ENCODE data around the gene EPHB2. TPM values are rescaled to one million over a fixed set of nuclear protein-coding genes. Genes with fewer than 3 reads are reported as not detected.

Gene EPHB2
- total and polyA plus RNA-seq, 7 experiments from 2014 or later, result 0.27 to 2.2 (median 0.49) TPM; not detected in 3

DNA sequence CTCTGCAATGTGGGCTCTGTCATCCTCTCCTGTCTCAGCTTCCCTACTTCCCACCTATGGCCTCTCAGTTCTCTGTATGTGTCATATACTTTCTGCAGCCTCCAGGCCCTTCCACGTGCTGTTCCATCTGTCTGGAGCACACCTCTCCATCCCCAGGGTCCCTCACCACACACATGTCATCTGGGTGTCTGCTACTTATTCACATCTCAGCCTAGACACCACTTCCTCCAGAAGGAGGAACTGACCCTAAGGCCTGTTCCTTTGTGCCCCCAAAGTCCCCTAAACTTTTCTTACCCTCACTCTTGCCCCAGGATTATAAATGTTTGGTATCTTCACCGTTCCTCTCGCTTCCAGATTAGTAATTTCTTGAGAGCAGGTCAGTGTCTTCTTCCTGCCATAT is 251.9 kb downstream of the EPHB2 start:
- peaks cover 0 to 9% (median 7%) of the 10 kb centered on the region in 5 donors for H3K27me3 Mint-ChIP-seq
- H3K4me3 ChIP-seq (ENCODE audit: low read length), result no peak overlapping the region

DNA sequence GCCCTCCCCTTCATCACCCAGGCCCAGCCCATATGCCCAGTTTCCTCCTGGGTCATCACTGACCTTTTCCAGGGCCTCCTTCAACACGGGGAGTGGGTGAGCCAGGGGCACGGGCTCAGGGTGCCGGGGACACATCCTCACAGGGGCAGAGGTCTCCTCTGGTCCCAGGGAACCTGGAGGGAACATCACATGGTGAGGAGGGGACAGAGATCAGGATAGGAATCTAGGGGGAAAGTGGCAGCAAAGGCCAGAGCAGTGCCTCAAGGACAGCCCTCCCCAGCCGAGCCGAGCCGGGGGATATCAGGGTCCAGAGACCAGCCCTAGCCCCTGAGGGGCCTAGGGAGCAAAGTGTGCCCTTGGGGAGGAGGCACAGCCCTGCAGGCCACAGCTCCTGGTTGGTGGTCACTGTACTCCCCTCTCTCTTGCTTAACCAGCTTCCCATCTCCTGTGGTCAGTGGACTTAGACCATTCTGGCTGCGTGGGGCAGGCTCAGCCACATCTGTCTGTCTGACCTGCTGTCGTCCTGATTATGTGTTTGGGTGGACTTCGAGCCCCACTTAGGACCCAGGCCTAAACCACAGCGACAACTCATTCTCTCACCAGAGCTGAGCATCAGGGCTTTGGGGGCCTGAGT is 252.5 kb downstream of the EPHB2 start:
- CTCF ChIA-PET, result no interaction called here
- DNase-seq (no peak), ATAC-seq (no peak)
- Mint-ChIP-seq H3K36me3 (peaks cover 0 to 7% (median 5%) of the 10 kb centered on the region in 5 donors), H3K27me3 (peaks cover 5 to 14% (median 13%) of the 10 kb centered on the region in 5 donors), H3K27ac (no peak overlapping the region), H3K4me1 (no peaks in the 10 kb centered on the region), H3K9me3 (peaks cover 0 to 18% (median 7%) of the 10 kb centered on the region in 11 donors), H3K4me3 (no peak overlapping the region)
- no peaks in the 10 kb centered on the region for H3K4me1 ChIP-seq (ENCODE audit: control insufficient read depth in 2 of 2, insufficient read depth in 2 of 2, low read length in 2 of 2)
- no peaks in the 10 kb centered on the region for H3K27me3 ChIP-seq (ENCODE audit: control insufficient read depth in 2 of 2, insufficient read depth in 2 of 2, low read length in 2 of 2)
- H3K36me3 ChIP-seq (ENCODE audit: control insufficient read depth in 2 of 3, insufficient read depth in 3 of 3, low read length in 3 of 3), result no peaks in the 10 kb centered on the region
- intact Hi-C loops (cut with micrococcal nuclease), result loop anchor here in 1 of 2 donors (10.0 kb wide), 1 partner anchor 258 kb away; no protein-coding TSS in a partner anchor
- H3K27ac ChIP-seq (ENCODE audit: low read depth, low read length), result no peak overlapping the region
- POLR2A ChIA-PET, result no interaction called here
- peaks cover 0 to 4% (median 0%) of the 10 kb centered on the region in 3 experiments for H3K9me3 ChIP-seq (ENCODE audit: control insufficient read depth in 2 of 3, low read length in 3 of 3)
- H3K4me3 ChIP-seq (ENCODE audit: low read length), result no peak overlapping the region

More for the DNA sequence above, 251.9 kb downstream of the EPHB2 start:
- no peaks in the 10 kb centered on the region for H3K36me3 ChIP-seq (ENCODE audit: control insufficient read depth in 2 of 3, insufficient read depth in 3 of 3, low read length in 3 of 3)
- Mint-ChIP-seq H3K27ac (peak overlapping the region in 1 of 9 donors; percentile 33), H3K9me3 (peaks cover 0 to 15% (median 7%) of the 10 kb centered on the region in 11 donors), H3K36me3 (peaks cover 0 to 7% (median 5%) of the 10 kb centered on the region in 5 donors), H3K4me1 (no peaks in the 10 kb centered on the region), H3K4me3 (no peak overlapping the region)
- no peak for DNase-seq
- peaks cover 0 to 4% (median 0%) of the 10 kb centered on the region in 3 experiments for H3K9me3 ChIP-seq (ENCODE audit: control insufficient read depth in 2 of 3, low read length in 3 of 3)
- H3K27me3 ChIP-seq (ENCODE audit: control insufficient read depth in 2 of 2, insufficient read depth in 2 of 2, low read length in 2 of 2), result no peaks in the 10 kb centered on the region
- intact Hi-C loops (cut with micrococcal nuclease), result loop anchor here in 1 of 2 donors (10.0 kb wide), 1 partner anchor 258 kb away; no protein-coding TSS in a partner anchor
- no peak for ATAC-seq
- ChIA-PET POLR2A (no interaction called here), CTCF (no interaction called here)
- no peaks in the 10 kb centered on the region for H3K4me1 ChIP-seq (ENCODE audit: control insufficient read depth in 2 of 2, insufficient read depth in 2 of 2, low read length in 2 of 2)
- H3K27ac ChIP-seq (ENCODE audit: low read depth, low read length), result no peak overlapping the region

DNA sequence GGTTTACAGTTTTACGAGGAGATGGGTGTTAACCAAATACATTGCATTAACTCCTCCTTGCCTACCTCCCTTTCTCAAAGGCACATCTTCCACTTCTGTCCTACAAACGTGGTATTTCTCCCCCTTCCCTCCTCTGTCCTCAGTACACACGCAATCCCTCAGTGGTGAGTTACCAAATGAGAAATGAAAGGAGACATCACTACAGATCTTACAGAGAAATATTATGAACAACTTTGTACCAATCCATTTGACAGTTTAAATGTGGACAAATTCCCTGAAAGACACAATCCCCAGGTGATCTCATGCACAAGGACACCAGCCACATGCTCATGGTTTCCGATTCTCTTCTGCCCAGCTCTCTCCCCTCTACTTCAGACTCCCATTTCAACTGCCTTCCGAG is 255.7 kb downstream of the EPHB2 start:
- POLR2A ChIA-PET, result no interaction called here
- H3K27ac Mint-ChIP-seq, result no peak overlapping the region
- no peak for ATAC-seq

DNA sequence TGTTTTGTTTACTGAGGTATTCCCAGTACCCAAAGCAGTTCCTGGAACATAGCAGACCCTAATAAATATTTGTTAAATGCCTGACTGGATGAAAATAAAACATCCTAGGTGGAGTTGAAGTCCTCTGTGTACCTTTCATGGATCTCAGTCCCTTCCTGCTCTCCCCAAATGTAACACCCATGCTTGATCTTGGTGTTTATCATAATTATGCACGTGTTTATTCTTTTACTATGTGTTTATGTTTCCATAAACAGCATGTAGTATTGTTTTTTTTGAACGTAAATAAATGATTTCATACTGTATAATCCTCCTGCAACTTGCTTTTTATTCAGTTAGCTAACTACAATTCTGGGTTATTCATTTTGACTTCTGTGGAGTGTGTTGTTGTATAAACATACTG is 257.2 kb downstream of the EPHB2 start:
- peaks cover 0 to 4% (median 0%) of the 10 kb centered on the region in 3 experiments for H3K9me3 ChIP-seq (ENCODE audit: control insufficient read depth in 2 of 3, low read length in 3 of 3)
- POLR2A ChIA-PET, result no interaction called here
- H3K27ac ChIP-seq (ENCODE audit: low read depth, low read length), result no peak overlapping the region
- intact Hi-C loops (cut with micrococcal nuclease), result loop anchor here in 1 of 2 donors (10.0 kb wide), 1 partner anchor 263 kb away; no protein-coding TSS in a partner anchor
- CTCF ChIA-PET, result no interaction called here
- no peak for DNase-seq
- H3K36me3 ChIP-seq (ENCODE audit: control insufficient read depth in 2 of 3, insufficient read depth in 3 of 3, low read length in 3 of 3), result no peaks in the 10 kb centered on the region
- no peak overlapping the region for H3K4me3 ChIP-seq (ENCODE audit: low read length)
- H3K4me1 Mint-ChIP-seq, result no peaks in the 10 kb centered on the region
- H3K36me3 Mint-ChIP-seq, result peaks cover 0 to 7% (median 5%) of the 10 kb centered on the region in 5 donors
- H3K27me3 ChIP-seq (ENCODE audit: control insufficient read depth in 2 of 2, insufficient read depth in 2 of 2, low read length in 2 of 2), result no peaks in the 10 kb centered on the region
- peaks cover 45 to 55% (median 54%) of the 10 kb centered on the region in 5 donors for H3K27me3 Mint-ChIP-seq
- ATAC-seq, result no peak
- no peak overlapping the region for H3K27ac Mint-ChIP-seq
- no peaks in the 10 kb centered on the region for H3K4me1 ChIP-seq (ENCODE audit: control insufficient read depth in 2 of 2, insufficient read depth in 2 of 2, low read length in 2 of 2)
- H3K4me3 Mint-ChIP-seq, result no peak overlapping the region
- peaks cover 0 to 18% (median 10%) of the 10 kb centered on the region in 11 donors for H3K9me3 Mint-ChIP-seq

More for the DNA sequence above, 255.7 kb downstream of the EPHB2 start:
- Histone ChIP-seq H3K9me3 (ENCODE audit: control insufficient read depth in 2 of 3, low read length in 3 of 3) (peaks cover 0 to 4% (median 0%) of the 10 kb centered on the region in 3 experiments), H3K4me1 (ENCODE audit: control insufficient read depth in 2 of 2, insufficient read depth in 2 of 2, low read length in 2 of 2) (no peaks in the 10 kb centered on the region), H3K4me3 (ENCODE audit: low read length) (no peak overlapping the region), H3K27ac (ENCODE audit: low read depth, low read length) (no peak overlapping the region), H3K36me3 (ENCODE audit: control insufficient read depth in 2 of 3, insufficient read depth in 3 of 3, low read length in 3 of 3) (no peaks in the 10 kb centered on the region), H3K27me3 (ENCODE audit: control insufficient read depth in 2 of 2, insufficient read depth in 2 of 2, low read length in 2 of 2) (no peaks in the 10 kb centered on the region)
- intact Hi-C loops (cut with micrococcal nuclease), result loop anchor here in 1 of 2 donors (10.0 kb wide), 1 partner anchor 262 kb away; no protein-coding TSS in a partner anchor
- Mint-ChIP-seq H3K27me3 (peaks cover 36 to 44% (median 41%) of the 10 kb centered on the region in 5 donors), H3K9me3 (peaks cover 0 to 18% (median 9%) of the 10 kb centered on the region in 11 donors), H3K4me3 (no peak overlapping the region), H3K4me1 (no peaks in the 10 kb centered on the region), H3K36me3 (peaks cover 0 to 7% (median 5%) of the 10 kb centered on the region in 5 donors)
- DNase-seq, result no peak
- CTCF ChIA-PET, result no interaction called here

- no peak overlapping the region for H3K27ac ChIP-seq (ENCODE audit: low read depth, low read length)
- Mint-ChIP-seq H3K4me3 (no peak overlapping the region), H3K4me1 (no peaks in the 10 kb centered on the region), H3K27ac (no peak overlapping the region), H3K27me3 (peaks cover 50 to 58% (median 55%) of the 10 kb centered on the region in 5 donors), H3K36me3 (peaks cover 0 to 7% (median 5%) of the 10 kb centered on the region in 5 donors), H3K9me3 (peaks cover 0 to 18% (median 10%) of the 10 kb centered on the region in 11 donors)
- intact Hi-C loops (cut with micrococcal nuclease), result loop anchor here in 1 of 2 donors (10.0 kb wide), 1 partner anchor 265 kb away; no protein-coding TSS in a partner anchor
- CTCF ChIA-PET, result no interaction called here
- no peaks in the 10 kb centered on the region for H3K4me1 ChIP-seq (ENCODE audit: control insufficient read depth in 2 of 2, insufficient read depth in 2 of 2, low read length in 2 of 2)
- no peaks in the 10 kb centered on the region for H3K27me3 ChIP-seq (ENCODE audit: control insufficient read depth in 2 of 2, insufficient read depth in 2 of 2, low read length in 2 of 2)
- DNase-seq, result no peak
- H3K9me3 ChIP-seq (ENCODE audit: control insufficient read depth in 2 of 3, low read length in 3 of 3), result peaks cover 0 to 4% (median 0%) of the 10 kb centered on the region in 3 experiments
- H3K4me3 ChIP-seq (ENCODE audit: low read length), result no peak overlapping the region
- ATAC-seq, result no peak
- no peaks in the 10 kb centered on the region for H3K36me3 ChIP-seq (ENCODE audit: control insufficient read depth in 2 of 3, insufficient read depth in 3 of 3, low read length in 3 of 3)
- POLR2A ChIA-PET, result no interaction called here
Observed at GRCh38 chr1:22969304-22969709, 258.7 kb downstream of the EPHB2 start.

- CTCF ChIA-PET, result no interaction called here
- Histone ChIP-seq H3K4me3 (ENCODE audit: low read length) (no peak overlapping the region), H3K36me3 (ENCODE audit: control insufficient read depth in 2 of 3, insufficient read depth in 3 of 3, low read length in 3 of 3) (no peaks in the 10 kb centered on the region), H3K9me3 (ENCODE audit: control insufficient read depth in 2 of 3, low read length in 3 of 3) (peaks cover 0 to 4% (median 0%) of the 10 kb centered on the region in 3 experiments), H3K27me3 (ENCODE audit: control insufficient read depth in 2 of 2, insufficient read depth in 2 of 2, low read length in 2 of 2) (no peaks in the 10 kb centered on the region), H3K27ac (ENCODE audit: low read depth, low read length) (no peak overlapping the region), H3K4me1 (ENCODE audit: control insufficient read depth in 2 of 2, insufficient read depth in 2 of 2, low read length in 2 of 2) (no peaks in the 10 kb centered on the region)
- Mint-ChIP-seq H3K27ac (no peak overlapping the region), H3K27me3 (peaks cover 53 to 60% (median 57%) of the 10 kb centered on the region in 5 donors), H3K4me1 (no peaks in the 10 kb centered on the region), H3K9me3 (peaks cover 0 to 18% (median 10%) of the 10 kb centered on the region in 11 donors), H3K4me3 (no peak overlapping the region), H3K36me3 (peaks cover 0 to 7% (median 5%) of the 10 kb centered on the region in 5 donors)
- intact Hi-C loops (cut with micrococcal nuclease), result loop anchor here in 1 of 2 donors (10.0 kb wide), 1 partner anchor 305 kb away; no protein-coding TSS in a partner anchor
- DNase-seq (no peak), ATAC-seq (no peak)
- POLR2A ChIA-PET, result no interaction called here
Observed at GRCh38 chr1:22970096-22970495, 259.5 kb downstream of the EPHB2 start.

Data from naive thymus-derived CD4-positive, alpha-beta T cell (primary cell).